HUES6 (cell line): Measurements from ENCODE around the gene PRKCA.

ENCODE experiments used
- H3K27ac ChIP-seq: 2 replicates; pipeline ENCODE4 v1.7.0; 2013; ENCODE audit warnings: low read depth, mild to moderate bottlenecking, low read length, inconsistent platforms
- H3K27me3 ChIP-seq: 2 replicates; pipeline ENCODE4 v1.6.1; 2013; ENCODE audit warnings: low read length; ENCODE audit not compliant: control insufficient read depth, insufficient read depth
- H3K36me3 ChIP-seq: 2 replicates; pipeline ENCODE4 v1.6.1; 2013; ENCODE audit warnings: low read length; ENCODE audit not compliant: control insufficient read depth, insufficient read depth
- H3K4me1 ChIP-seq: 2 replicates; pipeline ENCODE4 v1.6.1; 2013; ENCODE audit warnings: low read length; ENCODE audit not compliant: control insufficient read depth, insufficient read depth
- H3K4me3 ChIP-seq: 2 replicates; pipeline ENCODE4 v1.5.1; 2013; ENCODE audit warnings: low read depth, low read length
- H3K9ac ChIP-seq: one replicate; pipeline ENCODE4 v1.6.1; 2013; ENCODE audit warnings: mild to moderate bottlenecking, low read length
- H3K9me3 ChIP-seq: 2 replicates; pipeline ENCODE4 v1.6.1; 2013; ENCODE audit warnings: low read depth, low read length; ENCODE audit not compliant: control insufficient read depth, insufficient read depth

Gene PRKCA

DNA sequence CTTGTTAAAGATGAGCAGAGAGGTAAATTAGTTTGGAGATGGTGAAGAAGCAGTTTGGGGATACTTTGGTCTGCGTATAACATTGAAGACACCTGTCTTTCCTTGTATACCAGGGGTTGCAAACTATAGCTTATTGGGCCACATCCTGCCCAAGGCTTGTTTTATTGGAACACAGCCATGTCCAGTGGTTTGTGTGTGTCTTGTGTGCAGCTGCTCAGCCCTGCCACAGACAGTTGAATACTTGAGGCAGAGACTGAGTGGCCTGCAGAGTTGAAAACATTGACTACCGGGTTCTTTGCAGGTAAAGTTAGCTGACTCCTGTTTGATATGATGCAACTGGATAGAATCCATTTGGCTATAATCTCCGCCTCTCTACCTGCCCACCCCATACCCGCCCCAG is 224.4 kb downstream of the PRKCA start:
- Histone ChIP-seq H3K4me1 (peaks cover 10% of the 10 kb centered on the region), H3K4me3 (no peak overlapping the region), H3K9ac (no peak overlapping the region), H3K9me3 (no peaks in the 10 kb centered on the region), H3K36me3 (no peaks in the 10 kb centered on the region), H3K27me3 (no peaks in the 10 kb centered on the region), H3K27ac (no peak overlapping the region)

DNA sequence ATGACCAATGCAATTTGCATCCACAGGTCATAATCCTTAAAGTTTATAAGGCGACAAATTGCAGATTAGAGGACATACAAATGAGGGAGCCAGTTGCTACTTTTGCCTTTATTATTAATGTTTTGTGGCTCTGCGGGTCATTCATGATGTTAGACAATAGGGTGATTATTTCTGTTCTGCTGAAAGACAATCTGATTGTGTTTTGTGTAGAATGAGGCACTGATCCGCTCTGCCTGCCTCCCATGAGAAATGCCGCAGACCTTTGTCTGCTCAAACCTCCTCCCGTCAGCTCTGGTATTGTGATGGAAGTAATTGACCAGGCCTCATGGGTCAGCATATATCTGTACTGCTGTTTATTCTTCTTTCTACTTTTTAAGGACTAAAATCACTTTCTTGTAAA is 224.9 kb downstream of the PRKCA start:
- no peaks in the 10 kb centered on the region for H3K36me3 ChIP-seq
- no peak overlapping the region for H3K9ac ChIP-seq
- H3K27me3 ChIP-seq = no peaks in the 10 kb centered on the region
- no peaks in the 10 kb centered on the region for H3K9me3 ChIP-seq
- peaks cover 12% of the 10 kb centered on the region for H3K4me1 ChIP-seq
- H3K4me3 ChIP-seq = no peak overlapping the region
- no peak overlapping the region for H3K27ac ChIP-seq

DNA sequence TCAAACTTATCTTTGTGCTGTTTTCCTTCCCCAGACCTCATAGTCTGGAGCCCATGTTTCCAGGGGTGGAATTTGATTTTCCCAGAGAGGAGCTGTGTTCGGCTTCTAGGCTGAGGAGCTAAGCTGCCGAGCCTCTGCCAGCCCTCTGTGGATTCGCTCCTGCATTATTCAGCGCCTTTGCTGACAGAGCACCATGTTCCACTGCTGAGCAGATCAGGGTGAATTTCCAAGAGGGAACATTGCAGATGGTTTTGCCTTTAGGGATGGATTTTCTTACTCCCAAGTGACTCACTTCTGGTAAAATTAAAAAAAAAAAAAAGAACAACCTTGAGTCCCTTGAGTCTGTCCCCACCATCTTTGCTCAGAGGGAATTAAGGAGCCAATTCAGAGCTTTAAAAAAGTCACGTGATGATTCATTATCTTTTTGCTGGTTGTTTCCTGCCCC is 229.5 kb downstream of the PRKCA start:
- H3K4me1 ChIP-seq = peaks cover 30% of the 10 kb centered on the region
- H3K27me3 ChIP-seq = no peaks in the 10 kb centered on the region
- H3K9ac ChIP-seq = no peak overlapping the region
- H3K27ac ChIP-seq = no peak overlapping the region
- H3K9me3 ChIP-seq = no peaks in the 10 kb centered on the region
- H3K4me3 ChIP-seq = no peak overlapping the region
- H3K36me3 ChIP-seq = no peaks in the 10 kb centered on the region

DNA sequence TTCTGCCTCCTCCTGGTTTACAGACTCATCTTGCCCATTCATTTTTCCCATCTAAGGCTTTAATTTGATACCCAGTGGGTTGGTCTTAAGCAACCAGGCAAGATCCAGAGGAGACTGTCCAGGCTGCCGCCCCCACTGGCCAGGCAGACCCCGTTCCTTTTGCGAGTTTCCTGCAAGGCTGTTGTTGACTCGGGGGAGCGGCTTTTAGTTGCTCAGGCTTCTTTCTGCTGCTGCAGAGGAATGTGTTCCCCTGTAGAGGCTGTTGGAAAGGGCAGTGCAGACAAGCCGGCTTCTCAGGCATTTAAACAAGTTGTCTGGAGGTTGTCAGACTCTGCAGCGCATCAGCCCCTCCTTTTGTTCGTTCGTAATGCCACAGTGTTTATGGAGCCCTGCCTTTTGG is 231.2 kb downstream of the PRKCA start:
- Histone ChIP-seq H3K36me3 (no peaks in the 10 kb centered on the region), H3K9me3 (no peaks in the 10 kb centered on the region), H3K4me1 (peaks cover 30% of the 10 kb centered on the region), H3K9ac (no peak overlapping the region), H3K27me3 (no peaks in the 10 kb centered on the region), H3K27ac (0 out of 2 replicates have a peak overlapping the region, but pooled peaks have one; percentile 25), H3K4me3 (no peak overlapping the region)

DNA sequence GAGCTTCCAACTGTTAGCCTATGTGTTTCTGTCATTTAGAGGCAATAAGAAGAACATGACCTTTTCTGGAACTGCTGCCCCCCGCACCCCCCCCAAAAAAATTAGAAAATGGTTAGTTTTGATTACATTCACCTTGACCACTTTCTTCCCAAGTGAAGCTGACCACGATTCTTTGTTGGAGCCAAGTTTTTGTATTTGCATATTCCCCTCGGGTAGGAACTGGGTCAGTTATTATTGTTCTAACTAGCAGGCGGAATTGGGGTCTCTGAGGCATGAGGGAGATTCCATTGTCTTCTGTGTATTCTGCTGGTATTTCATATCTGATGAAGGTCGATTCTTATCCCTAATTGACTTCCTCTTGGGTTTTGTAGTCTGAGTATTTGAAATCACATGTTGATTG is 231.6 kb downstream of the PRKCA start:
- Histone ChIP-seq H3K4me1 (peaks cover 30% of the 10 kb centered on the region), H3K4me3 (no peak overlapping the region), H3K27ac (0 out of 2 replicates have a peak overlapping the region, but pooled peaks have one; percentile 25), H3K27me3 (no peaks in the 10 kb centered on the region), H3K9ac (no peak overlapping the region), H3K36me3 (no peaks in the 10 kb centered on the region), H3K9me3 (no peaks in the 10 kb centered on the region)

DNA sequence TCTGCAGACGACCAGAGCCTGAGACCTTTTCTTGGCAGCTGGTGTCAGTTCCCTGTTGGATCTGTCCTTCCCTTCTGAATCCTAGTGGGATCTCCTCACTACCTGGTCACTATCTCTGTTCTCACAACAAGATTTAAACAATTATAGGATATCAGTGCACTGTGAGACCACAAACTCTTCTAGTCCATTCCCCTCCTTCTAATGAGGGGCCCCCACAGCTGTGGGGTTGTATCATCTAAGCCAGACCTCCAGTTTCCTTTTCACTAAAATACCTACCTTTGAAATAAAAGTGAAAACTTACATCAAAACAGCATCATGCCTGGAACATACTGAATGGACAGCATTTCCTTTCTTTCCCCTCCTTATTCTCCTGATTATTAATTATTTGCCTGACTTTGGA is 233.2 kb downstream of the PRKCA start:
- H3K27ac ChIP-seq = no peak overlapping the region
- H3K9ac ChIP-seq = no peak overlapping the region
- H3K36me3 ChIP-seq = no peaks in the 10 kb centered on the region
- H3K9me3 ChIP-seq = no peaks in the 10 kb centered on the region
- H3K4me3 ChIP-seq = no peak overlapping the region
- H3K27me3 ChIP-seq = no peaks in the 10 kb centered on the region
- peaks cover 41% of the 10 kb centered on the region for H3K4me1 ChIP-seq

DNA sequence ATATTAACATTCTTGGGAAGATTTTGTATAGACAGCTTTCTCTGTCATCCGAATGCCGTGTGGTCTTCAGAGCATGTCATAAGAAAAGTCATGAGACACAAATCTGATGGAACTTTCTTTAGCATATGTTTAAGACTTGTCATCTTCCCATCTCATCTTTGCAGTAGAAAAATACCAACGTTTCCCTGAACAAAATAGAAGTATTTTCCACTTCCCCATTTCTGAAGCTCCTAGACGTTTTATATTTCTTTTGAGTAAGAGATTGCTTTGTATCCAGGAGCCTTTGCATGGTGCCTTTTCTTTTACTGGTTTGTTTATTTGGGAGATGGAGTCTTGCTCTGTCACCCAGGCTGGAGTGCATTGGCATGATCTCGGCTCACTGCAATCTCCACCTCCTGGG is 235.1 kb downstream of the PRKCA start:
- peaks cover 33% of the 10 kb centered on the region for H3K4me1 ChIP-seq
- no peak overlapping the region for H3K4me3 ChIP-seq
- H3K36me3 ChIP-seq = no peaks in the 10 kb centered on the region
- no peak overlapping the region for H3K9ac ChIP-seq
- H3K9me3 ChIP-seq = no peaks in the 10 kb centered on the region
- no peak overlapping the region for H3K27ac ChIP-seq
- H3K27me3 ChIP-seq = no peaks in the 10 kb centered on the region

DNA sequence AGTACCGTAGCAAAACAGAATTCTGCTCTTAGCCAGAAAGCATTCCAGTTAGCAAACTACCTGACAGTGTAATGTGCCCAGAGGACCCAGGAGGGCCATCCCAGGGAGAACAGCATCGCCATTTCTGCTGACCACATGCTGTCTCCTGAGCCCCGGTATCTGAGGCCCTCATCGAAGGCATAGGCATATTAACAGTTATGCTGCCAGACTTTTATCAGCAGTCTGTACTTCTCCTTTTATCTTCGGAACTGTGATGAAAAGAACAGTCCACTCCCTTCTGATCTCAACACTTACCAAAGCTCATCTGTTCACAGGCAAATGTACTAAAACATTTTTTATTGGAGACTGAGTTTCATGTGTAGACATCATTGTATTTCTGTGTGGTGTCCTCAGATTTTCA is 236.4 kb downstream of the PRKCA start:
- H3K36me3 ChIP-seq = no peaks in the 10 kb centered on the region
- H3K27me3 ChIP-seq = no peaks in the 10 kb centered on the region
- no peaks in the 10 kb centered on the region for H3K9me3 ChIP-seq
- H3K4me3 ChIP-seq = no peak overlapping the region
- no peak overlapping the region for H3K9ac ChIP-seq
- H3K27ac ChIP-seq = no peak overlapping the region
- peaks cover 20% of the 10 kb centered on the region for H3K4me1 ChIP-seq

DNA sequence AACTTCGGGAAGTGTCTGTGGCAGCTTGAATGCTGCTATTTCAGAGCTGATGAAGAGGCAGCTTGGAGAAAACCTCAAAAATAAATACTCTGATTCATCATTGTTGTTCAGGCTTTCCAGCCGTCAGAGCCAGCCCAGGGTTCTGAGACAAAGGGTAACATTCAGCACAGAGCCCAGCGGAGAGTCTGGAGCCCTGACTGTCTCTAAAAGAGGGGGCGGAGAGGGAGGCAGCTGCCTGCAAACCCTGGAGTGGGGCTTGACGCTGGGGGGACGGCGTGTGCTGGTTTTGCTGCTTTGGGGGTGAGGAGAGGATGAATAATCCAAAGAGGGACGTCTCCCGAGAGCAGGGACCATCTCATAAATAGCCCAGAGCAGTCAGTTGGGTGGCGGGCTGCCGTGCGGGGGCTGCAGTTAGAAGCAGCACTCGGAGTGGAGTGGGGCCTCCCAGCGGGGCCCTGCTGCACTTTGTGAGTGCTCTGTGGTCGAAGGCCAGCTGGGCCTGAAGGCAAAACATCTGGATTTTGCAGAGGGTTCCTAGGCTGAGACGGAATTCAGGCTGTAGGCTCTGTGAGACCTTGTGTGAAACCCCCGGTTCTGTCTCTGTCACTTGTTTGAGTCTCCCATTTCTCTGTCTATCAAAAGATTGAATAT is 237.8 kb downstream of the PRKCA start:
- Histone ChIP-seq H3K27ac (0 out of 2 replicates have a peak overlapping the region, but pooled peaks have one; percentile 8), H3K36me3 (no peaks in the 10 kb centered on the region), H3K4me1 (peaks cover 16% of the 10 kb centered on the region), H3K27me3 (no peaks in the 10 kb centered on the region), H3K4me3 (0 out of 2 replicates have a peak overlapping the region, but pooled peaks have one; percentile 10), H3K9me3 (peaks cover under 1% of the 10 kb centered on the region; the same call in 1 of the 2 replicates), H3K9ac (no peak overlapping the region)

DNA sequence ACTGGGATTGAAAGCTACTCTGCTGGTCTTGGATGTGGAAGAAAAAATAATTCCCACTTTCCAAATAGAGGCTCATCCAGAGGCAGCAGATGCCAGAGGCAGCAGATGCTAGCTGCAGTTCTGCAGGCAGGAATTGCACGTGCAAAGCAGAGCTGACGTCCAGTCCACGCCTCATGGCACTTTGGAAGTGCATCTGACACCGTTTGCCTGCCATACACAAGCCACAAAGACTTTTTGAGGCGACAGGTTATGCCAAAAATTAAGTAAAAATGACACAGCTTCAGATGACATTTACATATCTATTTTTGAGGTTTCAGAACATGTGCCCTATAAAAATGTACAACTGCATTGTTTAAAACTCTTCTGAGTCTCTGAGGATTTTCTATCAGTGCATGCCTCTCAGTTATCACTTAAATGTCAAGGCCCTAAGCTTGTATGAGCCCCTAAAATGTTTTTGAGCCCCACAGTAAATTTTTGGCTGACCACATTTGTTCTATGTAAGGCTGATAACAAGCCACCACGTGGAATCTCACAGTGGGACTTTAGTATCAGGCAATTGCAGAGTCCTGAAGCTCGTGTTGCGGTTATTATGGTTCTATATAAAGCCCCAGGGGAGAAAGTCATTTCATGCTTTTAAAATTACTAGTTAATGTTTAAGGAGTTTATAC is 239.2 kb downstream of the PRKCA start:
- no peak overlapping the region for H3K9ac ChIP-seq
- no peak overlapping the region for H3K4me3 ChIP-seq
- peaks cover 11% of the 10 kb centered on the region; the same call in 1 of the 2 replicates for H3K9me3 ChIP-seq
- no peak overlapping the region for H3K27ac ChIP-seq
- H3K36me3 ChIP-seq = no peaks in the 10 kb centered on the region
- H3K27me3 ChIP-seq = no peaks in the 10 kb centered on the region
- H3K4me1 ChIP-seq = peaks cover 16% of the 10 kb centered on the region

DNA sequence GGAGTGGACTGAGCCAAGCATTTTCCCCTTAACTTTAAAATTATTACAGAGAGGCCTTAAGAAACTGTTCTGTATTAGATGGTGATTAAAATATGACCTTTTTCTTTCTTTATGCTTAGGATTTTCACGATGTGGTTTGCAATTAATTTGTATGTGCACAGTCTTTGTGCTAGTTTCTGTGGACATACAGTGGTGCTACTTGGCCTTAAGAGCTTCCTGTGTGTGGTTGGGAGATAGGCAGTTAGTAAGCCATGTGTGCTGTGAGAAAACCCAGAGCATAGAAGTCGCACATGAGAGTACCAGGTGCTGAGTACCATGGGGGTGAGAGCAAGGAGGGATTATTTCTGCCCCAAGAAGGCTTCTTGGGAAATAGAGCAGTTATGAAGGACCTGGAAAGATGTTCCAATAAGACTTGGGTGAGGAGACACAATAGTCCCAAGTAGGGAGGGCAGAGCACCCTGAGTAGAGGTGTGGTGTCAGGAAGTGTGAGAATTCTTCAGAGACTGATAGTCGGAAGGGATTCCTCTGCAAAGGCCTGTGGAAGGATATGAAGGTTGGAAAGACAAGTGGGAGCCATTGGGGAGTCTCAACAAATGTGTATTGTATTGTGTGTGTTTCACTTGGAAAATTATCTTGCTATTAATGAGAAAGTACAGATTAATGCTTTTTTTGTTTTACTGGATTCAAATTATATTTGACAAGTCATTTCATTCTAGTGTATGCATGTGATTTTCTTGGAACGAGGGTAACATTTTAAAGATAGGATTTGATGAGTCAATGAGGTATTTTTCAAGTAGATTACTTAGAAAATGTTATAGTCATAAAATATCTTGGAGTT is 239.9 kb downstream of the PRKCA start:
- H3K9ac ChIP-seq = no peak overlapping the region
- H3K27me3 ChIP-seq = no peaks in the 10 kb centered on the region
- peaks cover 11% of the 10 kb centered on the region; the same call in 1 of the 2 replicates for H3K9me3 ChIP-seq
- no peaks in the 10 kb centered on the region for H3K36me3 ChIP-seq
- H3K27ac ChIP-seq = no peak overlapping the region
- no peak overlapping the region for H3K4me3 ChIP-seq
- peaks cover 16% of the 10 kb centered on the region for H3K4me1 ChIP-seq
